Ectodermal cell (in vitro differentiated cells): Measurements from ENCODE around the gene APCDD1L.
"Not testable (repeated sequence)": the region's sequence is repeated elsewhere in the genome, so short reads cannot be mapped to it uniquely, and the experiment has no call there.

Experiments used
- H3K27ac ChIP-seq: 2 replicates; pipeline ENCODE4 v1.7.0; 2013; ENCODE audit warnings: mild to moderate bottlenecking, low read depth, low read length; ENCODE audit not compliant: insufficient read depth, poor library complexity, severe bottlenecking
- H3K27me3 ChIP-seq: 2 replicates; pipeline ENCODE4 v1.7.0; 2013; ENCODE audit warnings: mild to moderate bottlenecking, low read length; ENCODE audit not compliant: insufficient read depth, control insufficient read depth, poor library complexity, severe bottlenecking
- H3K36me3 ChIP-seq: one replicate; pipeline ENCODE4 v1.7.0; 2013; ENCODE audit warnings: low read length; ENCODE audit not compliant: control insufficient read depth, insufficient read depth
- H3K4me1 ChIP-seq: one replicate; pipeline ENCODE4 v1.7.0; 2013; ENCODE audit warnings: low read length; ENCODE audit not compliant: control insufficient read depth, insufficient read depth
- H3K4me3 ChIP-seq: 2 replicates; pipeline ENCODE4 v1.7.0; 2013; ENCODE audit warnings: low read depth, low read length, control low read depth; ENCODE audit not compliant: insufficient read depth
- H3K9me3 ChIP-seq: 2 replicates; pipeline ENCODE4 v1.7.0; 2013; ENCODE audit warnings: mild to moderate bottlenecking, low read length, moderate library complexity; ENCODE audit not compliant: control insufficient read depth
- WGBS, 2 experiments: methylation state at CpG; one replicate each; pipeline ENCODE4 v1.1.7; 2013; ENCODE audit warnings: missing lambda C conversion rate in 2 of 2; 5-methylcytosine and 5-hydroxymethylcytosine counted together

APCDD1L gene

GRCh38 chr20:58544891-58545290 lies 29.7 kb upstream of the APCDD1L start:
- Histone ChIP-seq H3K36me3 (no peaks in the 10 kb centered on the region), H3K4me1 (peaks cover 11% of the 10 kb centered on the region), H3K27me3 (no peaks in the 10 kb centered on the region), H3K4me3 (no peak overlapping the region), H3K9me3 (no peaks in the 10 kb centered on the region), H3K27ac (no peak overlapping the region)
- WGBS, 2 experiments, result 79 to 81% methylated on average over 4 of the region's 4 CpGs

- 81 to 87% methylated on average over 10 of the region's 10 CpGs for whole genome bisulfite sequencing, 2 experiments
- no peak overlapping the region for H3K27ac ChIP-seq
- H3K9me3 ChIP-seq, result no peaks in the 10 kb centered on the region
Measured at GRCh38 chr20:58544286-58544685, 29.1 kb upstream of the APCDD1L start.

GRCh38 chr20:58543274-58543673 lies 28.1 kb upstream of the APCDD1L start:
- Histone ChIP-seq H3K36me3 (no peaks in the 10 kb centered on the region), H3K27ac (no peak overlapping the region), H3K4me1 (peaks cover 9% of the 10 kb centered on the region), H3K4me3 (no peak overlapping the region), H3K9me3 (no peaks in the 10 kb centered on the region), H3K27me3 (no peaks in the 10 kb centered on the region)
- WGBS, 2 experiments, result 94 to 97% methylated on average over 5 to 6 of the region's 6 CpGs

More at GRCh38 chr20:58544286-58544685, 29.1 kb upstream of the APCDD1L start:
- Histone ChIP-seq H3K4me1 (peaks cover 9% of the 10 kb centered on the region), H3K36me3 (no peaks in the 10 kb centered on the region), H3K27me3 (no peaks in the 10 kb centered on the region), H3K4me3 (no peak overlapping the region)

GRCh38 chr20:58542411-58543095 lies 27.4 kb upstream of the APCDD1L start:
- no peaks in the 10 kb centered on the region for H3K36me3 ChIP-seq
- no peak overlapping the region for H3K4me3 ChIP-seq
- WGBS, 2 experiments, result 94% methylated on average over 18 of the region's 18 CpGs
- peaks cover 9% of the 10 kb centered on the region for H3K4me1 ChIP-seq
- no peaks in the 10 kb centered on the region for H3K9me3 ChIP-seq
- H3K27ac ChIP-seq, result no peak overlapping the region
- H3K27me3 ChIP-seq, result no peaks in the 10 kb centered on the region

GRCh38 chr20:58542034-58542410 lies 26.8 kb upstream of the APCDD1L start:
- H3K9me3 ChIP-seq, H3K36me3 ChIP-seq, H3K27me3 ChIP-seq, H3K4me3 ChIP-seq, H3K27ac ChIP-seq, H3K4me1 ChIP-seq: not testable (repeated sequence)
- WGBS, 2 experiments, result 95 to 98% methylated on average over 2 to 3 of the region's 6 CpGs

GRCh38 chr20:58538752-58539151 lies 23.6 kb upstream of the APCDD1L start:
- WGBS, 2 experiments, result 95% methylated on average over 2 of the region's 2 CpGs
- Histone ChIP-seq H3K27me3 (no peaks in the 10 kb centered on the region), H3K27ac (no peak overlapping the region), H3K4me1 (no peaks in the 10 kb centered on the region), H3K9me3 (peaks cover 2% of the 10 kb centered on the region), H3K36me3 (no peaks in the 10 kb centered on the region), H3K4me3 (no peak overlapping the region)

- Histone ChIP-seq H3K9me3 (peaks cover 2% of the 10 kb centered on the region), H3K27ac (no peak overlapping the region), H3K4me3 (no peak overlapping the region), H3K27me3 (no peaks in the 10 kb centered on the region), H3K36me3 (no peaks in the 10 kb centered on the region), H3K4me1 (no peaks in the 10 kb centered on the region)
- 94 to 98% methylated on average over 1 of the region's 1 CpG for WGBS, 2 experiments
Measured at GRCh38 chr20:58537831-58538230, 22.6 kb upstream of the APCDD1L start.

- WGBS, 2 experiments, result 93 to 96% methylated on average over 3 of the region's 3 CpGs
- H3K36me3 ChIP-seq, result no peaks in the 10 kb centered on the region
- H3K4me3 ChIP-seq, result no peak overlapping the region
- H3K4me1 ChIP-seq, result no peaks in the 10 kb centered on the region
- no peak overlapping the region for H3K27ac ChIP-seq
- H3K9me3 ChIP-seq, result peaks cover 5% of the 10 kb centered on the region
- no peaks in the 10 kb centered on the region for H3K27me3 ChIP-seq
Measured at GRCh38 chr20:58536289-58536688, 21.1 kb upstream of the APCDD1L start.

- Histone ChIP-seq H3K27ac (no peak overlapping the region), H3K4me3 (no peak overlapping the region), H3K4me1 (no peaks in the 10 kb centered on the region), H3K9me3 (peaks cover 5% of the 10 kb centered on the region), H3K27me3 (no peaks in the 10 kb centered on the region), H3K36me3 (no peaks in the 10 kb centered on the region)
Measured at GRCh38 chr20:58531657-58532056, 16.5 kb upstream of the APCDD1L start.

- Histone ChIP-seq H3K27me3 (no peaks in the 10 kb centered on the region), H3K9me3 (peaks cover 5% of the 10 kb centered on the region), H3K27ac (no peak overlapping the region), H3K4me1 (no peaks in the 10 kb centered on the region), H3K4me3 (no peak overlapping the region), H3K36me3 (no peaks in the 10 kb centered on the region)
Measured at GRCh38 chr20:58531063-58531462, 15.9 kb upstream of the APCDD1L start.

- H3K4me3 ChIP-seq, result no peak overlapping the region
- H3K4me1 ChIP-seq, result peaks cover 6% of the 10 kb centered on the region
- WGBS, 2 experiments, result 100% methylated on average over 1 of the region's 1 CpG; no CpG with 5 or more reads in 1 of the 2 experiments
- H3K27ac ChIP-seq, result no peak overlapping the region
- peaks cover 5% of the 10 kb centered on the region for H3K9me3 ChIP-seq
- H3K36me3 ChIP-seq, result no peaks in the 10 kb centered on the region
- no peaks in the 10 kb centered on the region for H3K27me3 ChIP-seq
Measured at GRCh38 chr20:58528412-58528811, 13.2 kb upstream of the APCDD1L start.
